Mesothelial cell of epicardium (in vitro differentiated cells): ENCODE measurements around the gene CPLANE1. TPM values are rescaled to one million over a fixed set of nuclear protein-coding genes. Genes with fewer than 3 reads are reported as not detected.

Experiments
- DNase-seq, 2 experiments: peaks; one replicate each; pipeline ENCODE4 v3.0.0; 2021; ENCODE audit warnings: low spot score in 2 of 2; ENCODE audit not compliant: unreplicated experiment in 2 of 2
- H3K27ac Mint-ChIP-seq: 2 replicates; pipeline ENCODE4 v1.8.0; 2021; ENCODE audit warnings: mixed read lengths
- H3K27me3 Mint-ChIP-seq: 2 replicates; pipeline ENCODE4 v1.8.0; 2021; ENCODE audit warnings: low read depth, mixed read lengths
- H3K36me3 Mint-ChIP-seq: 2 replicates; pipeline ENCODE4 v1.8.0; 2021; ENCODE audit warnings: mixed read lengths
- H3K4me1 Mint-ChIP-seq: 2 replicates; pipeline ENCODE4 v1.8.0; 2021; ENCODE audit warnings: mixed read lengths
- H3K4me3 Mint-ChIP-seq: 2 replicates; pipeline ENCODE4 v1.8.0; 2021; ENCODE audit warnings: mild to moderate bottlenecking, moderate library complexity, mixed read lengths
- H3K9me3 Mint-ChIP-seq: 2 replicates; pipeline ENCODE4 v1.8.0; 2021; ENCODE audit warnings: mixed read lengths
- total RNA-seq: library from RNA; stranded (reverse); gene quantifications from 3 replicates; pipeline ENCODE4 v1.2.1, GENCODE V29; 2021
- TF ChIP-seq, protein P1 (sequence below): fragments of 200-600 bp; sonication (generic); IDR thresholded peaks from one replicate; pipeline ENCODE4 v1.5.0; 2021; ENCODE audit warnings: antibody characterized with exemption; ENCODE audit not compliant: unreplicated experiment

Gene CPLANE1
- total RNA-seq, 1 donor from 2014 or later = 32.3 TPM

DNA sequence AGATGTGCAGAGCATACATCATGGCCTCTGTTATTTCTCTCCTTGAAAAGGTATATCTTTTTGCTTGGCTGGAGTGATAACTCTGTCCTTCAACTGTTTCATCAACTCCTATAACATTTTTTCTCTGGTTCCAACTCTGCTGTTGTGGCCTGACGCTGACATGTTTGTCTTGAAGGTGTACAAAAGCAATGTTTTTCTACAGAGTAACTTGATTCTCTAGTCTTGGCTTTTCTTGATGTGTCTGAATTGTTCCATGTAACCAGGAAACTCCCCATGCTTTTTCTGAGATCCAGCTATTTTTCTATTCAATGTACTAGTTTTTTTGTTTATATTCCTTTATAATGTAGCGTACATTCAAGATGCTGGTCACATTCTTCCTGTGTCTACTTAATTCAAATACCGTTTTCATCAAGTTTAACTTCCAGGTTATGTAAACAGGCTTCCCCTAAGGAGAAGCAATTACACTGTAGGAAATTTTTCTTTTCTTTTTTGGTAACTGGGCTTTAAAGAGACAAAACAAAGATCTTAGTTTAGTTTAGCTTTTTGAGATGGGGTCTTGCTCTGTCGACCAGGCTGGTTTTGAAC is 6.7 kb upstream of the CPLANE1 start:
- no peaks in the 10 kb centered on the region for H3K27me3 Mint-ChIP-seq
- peaks cover 16% of the 10 kb centered on the region for H3K9me3 Mint-ChIP-seq
- H3K4me3 Mint-ChIP-seq = no peak overlapping the region
- H3K27ac Mint-ChIP-seq = no peak overlapping the region
- TF ChIP-seq, protein P1, sequence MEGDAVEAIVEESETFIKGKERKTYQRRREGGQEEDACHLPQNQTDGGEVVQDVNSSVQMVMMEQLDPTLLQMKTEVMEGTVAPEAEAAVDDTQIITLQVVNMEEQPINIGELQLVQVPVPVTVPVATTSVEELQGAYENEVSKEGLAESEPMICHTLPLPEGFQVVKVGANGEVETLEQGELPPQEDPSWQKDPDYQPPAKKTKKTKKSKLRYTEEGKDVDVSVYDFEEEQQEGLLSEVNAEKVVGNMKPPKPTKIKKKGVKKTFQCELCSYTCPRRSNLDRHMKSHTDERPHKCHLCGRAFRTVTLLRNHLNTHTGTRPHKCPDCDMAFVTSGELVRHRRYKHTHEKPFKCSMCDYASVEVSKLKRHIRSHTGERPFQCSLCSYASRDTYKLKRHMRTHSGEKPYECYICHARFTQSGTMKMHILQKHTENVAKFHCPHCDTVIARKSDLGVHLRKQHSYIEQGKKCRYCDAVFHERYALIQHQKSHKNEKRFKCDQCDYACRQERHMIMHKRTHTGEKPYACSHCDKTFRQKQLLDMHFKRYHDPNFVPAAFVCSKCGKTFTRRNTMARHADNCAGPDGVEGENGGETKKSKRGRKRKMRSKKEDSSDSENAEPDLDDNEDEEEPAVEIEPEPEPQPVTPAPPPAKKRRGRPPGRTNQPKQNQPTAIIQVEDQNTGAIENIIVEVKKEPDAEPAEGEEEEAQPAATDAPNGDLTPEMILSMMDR = no peak
- H3K36me3 Mint-ChIP-seq = no peaks in the 10 kb centered on the region
- DNase-seq = no peak
- H3K4me1 Mint-ChIP-seq = no peaks in the 10 kb centered on the region

DNA sequence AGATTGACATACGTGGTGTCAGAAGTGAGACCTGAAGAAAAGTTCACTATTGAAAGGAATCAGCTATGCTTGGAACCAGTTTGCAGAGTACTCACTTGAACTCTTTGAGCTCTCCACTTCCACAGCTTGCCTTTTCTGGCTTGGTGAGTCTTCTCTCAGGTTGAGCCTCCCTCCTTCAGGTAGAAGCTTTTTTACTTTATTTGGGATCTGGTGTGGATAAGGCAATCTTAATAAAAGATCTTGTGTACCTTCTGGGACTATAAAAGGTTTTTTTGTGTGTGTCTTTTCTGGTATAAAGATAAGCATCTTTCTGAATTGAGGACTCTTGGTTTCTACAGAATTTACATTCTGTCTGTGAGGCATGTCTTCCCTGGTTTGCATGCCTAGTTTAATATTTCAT is 5.4 kb upstream of the CPLANE1 start:
- H3K4me1 Mint-ChIP-seq = peaks cover 6% of the 10 kb centered on the region
- no peak overlapping the region for H3K27ac Mint-ChIP-seq
- no peak for DNase-seq
- no peaks in the 10 kb centered on the region for H3K27me3 Mint-ChIP-seq
- no peak overlapping the region for H3K4me3 Mint-ChIP-seq
- peaks cover 10% of the 10 kb centered on the region for H3K9me3 Mint-ChIP-seq
- TF ChIP-seq, protein P1 = no peak
- H3K36me3 Mint-ChIP-seq = no peaks in the 10 kb centered on the region

DNA sequence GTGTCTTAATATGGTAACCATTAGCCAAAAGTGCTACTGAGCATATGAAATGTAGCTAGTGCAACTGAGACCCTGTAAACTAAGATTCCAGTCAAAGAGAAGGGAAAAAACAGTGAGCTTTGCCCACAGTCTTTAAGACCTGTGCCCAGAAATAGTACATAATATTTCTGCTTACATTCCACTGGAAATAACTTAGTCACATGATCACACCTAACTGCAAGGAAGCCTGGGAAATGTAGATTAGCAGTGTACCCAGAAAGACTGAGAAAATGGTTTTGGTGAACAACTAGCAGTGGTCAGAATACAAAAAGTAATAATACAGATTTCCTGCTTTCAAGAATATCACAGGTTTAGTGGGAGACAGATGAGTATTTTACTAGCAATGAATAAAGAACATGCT is 2.5 kb upstream of the CPLANE1 start:
- Mint-ChIP-seq H3K27ac (no peak overlapping the region), H3K4me3 (no peak overlapping the region), H3K4me1 (peaks cover 13% of the 10 kb centered on the region), H3K36me3 (no peaks in the 10 kb centered on the region), H3K9me3 (peaks cover 10% of the 10 kb centered on the region), H3K27me3 (no peaks in the 10 kb centered on the region)
- TF ChIP-seq, protein P1 = no peak
- no peak for DNase-seq

DNA sequence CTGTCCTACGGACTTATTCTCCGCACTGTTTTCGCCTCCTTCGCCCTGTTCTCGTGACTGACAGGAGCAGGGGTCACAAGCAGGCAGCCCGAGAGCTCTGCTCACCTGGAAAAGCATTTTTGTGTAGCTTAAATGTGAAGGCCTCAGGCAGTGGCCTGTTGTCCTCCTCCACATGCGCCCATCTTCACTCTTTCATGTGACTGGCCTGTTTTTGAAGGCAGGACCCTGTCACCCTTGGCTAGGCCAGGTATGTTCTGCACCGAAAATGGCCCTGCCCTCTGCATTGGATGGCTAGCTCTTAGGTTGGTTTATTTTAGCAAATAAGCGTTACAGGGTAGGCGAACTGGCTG is 614 bp upstream of the CPLANE1 start:
- TF ChIP-seq, protein P1 = no peak
- Mint-ChIP-seq H3K36me3 (no peaks in the 10 kb centered on the region), H3K4me3 (peak overlapping the region; percentile 90), H3K4me1 (peaks cover 19% of the 10 kb centered on the region), H3K27me3 (no peaks in the 10 kb centered on the region), H3K9me3 (peaks cover 10% of the 10 kb centered on the region), H3K27ac (peak overlapping the region; percentile 96)
- DNase-seq = no peak

DNA sequence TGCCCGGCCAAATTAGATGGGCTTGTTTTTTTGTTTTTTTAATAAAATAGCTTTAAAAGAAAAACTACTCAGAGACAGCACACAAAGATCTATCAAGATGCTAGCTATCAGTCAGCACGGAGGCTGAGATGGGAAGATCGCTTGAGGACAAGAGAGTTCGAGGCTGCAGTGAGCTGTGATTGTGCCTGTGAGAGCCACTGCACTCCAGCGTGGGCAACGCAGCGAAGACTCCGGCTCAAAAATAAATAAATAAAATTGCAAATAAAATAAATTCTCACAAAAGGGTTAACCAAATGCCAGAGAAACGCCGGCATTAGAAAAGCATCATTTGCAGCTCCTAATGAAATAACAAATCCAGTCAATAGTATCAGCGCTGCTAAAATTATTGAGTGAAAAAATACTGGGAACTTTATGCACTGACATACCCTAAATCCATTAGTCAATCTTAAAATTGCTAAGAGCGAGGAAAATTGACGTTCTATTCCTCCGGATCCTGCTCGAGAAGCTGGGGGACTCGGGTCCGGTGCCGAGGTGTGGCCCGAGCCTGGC is 681 bp downstream of the CPLANE1 start:
- H3K9me3 Mint-ChIP-seq = no peaks in the 10 kb centered on the region
- peak overlapping the region; percentile 71 for H3K4me3 Mint-ChIP-seq
- DNase-seq = no peak
- peaks cover 19% of the 10 kb centered on the region for H3K4me1 Mint-ChIP-seq
- H3K36me3 Mint-ChIP-seq = no peaks in the 10 kb centered on the region
- TF ChIP-seq, protein P1 = no peak
- peak overlapping the region; percentile 59 for H3K27ac Mint-ChIP-seq
- no peaks in the 10 kb centered on the region for H3K27me3 Mint-ChIP-seq
